ENCODE measurements around the gene AVP.

- TF ChIP-seq, protein P1, sequence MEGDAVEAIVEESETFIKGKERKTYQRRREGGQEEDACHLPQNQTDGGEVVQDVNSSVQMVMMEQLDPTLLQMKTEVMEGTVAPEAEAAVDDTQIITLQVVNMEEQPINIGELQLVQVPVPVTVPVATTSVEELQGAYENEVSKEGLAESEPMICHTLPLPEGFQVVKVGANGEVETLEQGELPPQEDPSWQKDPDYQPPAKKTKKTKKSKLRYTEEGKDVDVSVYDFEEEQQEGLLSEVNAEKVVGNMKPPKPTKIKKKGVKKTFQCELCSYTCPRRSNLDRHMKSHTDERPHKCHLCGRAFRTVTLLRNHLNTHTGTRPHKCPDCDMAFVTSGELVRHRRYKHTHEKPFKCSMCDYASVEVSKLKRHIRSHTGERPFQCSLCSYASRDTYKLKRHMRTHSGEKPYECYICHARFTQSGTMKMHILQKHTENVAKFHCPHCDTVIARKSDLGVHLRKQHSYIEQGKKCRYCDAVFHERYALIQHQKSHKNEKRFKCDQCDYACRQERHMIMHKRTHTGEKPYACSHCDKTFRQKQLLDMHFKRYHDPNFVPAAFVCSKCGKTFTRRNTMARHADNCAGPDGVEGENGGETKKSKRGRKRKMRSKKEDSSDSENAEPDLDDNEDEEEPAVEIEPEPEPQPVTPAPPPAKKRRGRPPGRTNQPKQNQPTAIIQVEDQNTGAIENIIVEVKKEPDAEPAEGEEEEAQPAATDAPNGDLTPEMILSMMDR (IDR thresholded peaks at IDR 0.05; ENCODE audit: extremely low read depth in 1 of 2, insufficient read depth in 1 of 2, low read depth in 1 of 2, low read length in 2 of 2), result no peak
- TF ChIP-seq POLR2A (IDR thresholded peaks at IDR 0.05; ENCODE audit: low read depth, low read length), result no peak
- no peak for TF ChIP-seq EZH2 (IDR thresholded peaks at IDR 0.05; ENCODE audit: borderline replicate concordance, low read depth, low read length, severe bottlenecking)
Observed at GRCh38 chr20:3067139-3068014, 17.1 kb downstream of the AVP start.
